ENCODE measurements around the gene RGS1. TPM values are rescaled to one million over a fixed set of nuclear protein-coding genes. Genes with fewer than 3 reads are reported as not detected.

The RGS1 gene
- total and polyA plus RNA-seq, 2 experiments from 2014 or later, result 0.12 TPM; not detected in 1

- H3K4me3 ChIP-seq, result no peak overlapping the region
- no peak for DNase-seq (ENCODE audit: low read depth in 1 of 2, low spot score in 1 of 2)
- H3K27me3 ChIP-seq, result no peaks in the 10 kb centered on the region
- H3K9me3 ChIP-seq (ENCODE audit: low read depth), result no peaks in the 10 kb centered on the region
- H3K36me3 ChIP-seq, result no peaks in the 10 kb centered on the region
- no peaks in the 10 kb centered on the region for H3K4me1 ChIP-seq (ENCODE audit: low read depth)
- no peak overlapping the region for H3K27ac ChIP-seq
- no peak for TF ChIP-seq CTCF (IDR thresholded peaks at IDR 0.05; ENCODE audit: low read depth, low read length)
Measured at GRCh38 chr1:192598589-192598988, 23.0 kb downstream of the RGS1 start.

DNA sequence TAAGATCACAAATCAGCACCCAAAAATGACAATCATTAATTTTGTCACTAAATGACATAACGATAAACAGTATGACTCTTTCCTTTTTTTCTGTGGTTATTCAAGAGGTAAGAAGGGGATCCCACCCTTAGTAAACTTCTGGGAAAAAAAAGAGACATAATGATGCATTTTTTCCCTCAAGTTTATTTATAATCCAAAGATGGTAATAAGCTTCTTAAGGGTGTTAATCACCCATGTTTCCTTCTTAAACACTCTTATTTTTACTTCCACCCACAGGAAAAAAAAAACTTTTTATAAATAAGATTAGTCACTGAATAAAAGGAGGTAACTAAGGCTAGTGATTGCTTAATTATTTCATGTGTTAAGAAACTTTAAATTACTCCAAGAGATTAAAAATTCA lies 24.7 kb downstream of the RGS1 start:
- Histone ChIP-seq H3K4me3 (no peak overlapping the region), H3K27me3 (no peaks in the 10 kb centered on the region), H3K27ac (no peak overlapping the region), H3K36me3 (no peaks in the 10 kb centered on the region), H3K9me3 (ENCODE audit: low read depth) (no peaks in the 10 kb centered on the region), H3K4me1 (ENCODE audit: low read depth) (no peaks in the 10 kb centered on the region)
- DNase-seq (ENCODE audit: low read depth in 1 of 2, low spot score in 1 of 2), result no peak
- TF ChIP-seq CTCF (IDR thresholded peaks at IDR 0.05; ENCODE audit: low read depth, low read length), result no peak

GRCh38 chr1:192601143-192601542 lies 25.6 kb downstream of the RGS1 start:
- TF ChIP-seq CTCF (IDR thresholded peaks at IDR 0.05; ENCODE audit: low read depth, low read length), result no peak
- DNase-seq (ENCODE audit: low read depth in 1 of 2, low spot score in 1 of 2), result no peak
- H3K4me3 ChIP-seq, result no peak overlapping the region
- no peaks in the 10 kb centered on the region for H3K27me3 ChIP-seq
- H3K27ac ChIP-seq, result no peak overlapping the region
- no peaks in the 10 kb centered on the region for H3K36me3 ChIP-seq
- no peaks in the 10 kb centered on the region for H3K4me1 ChIP-seq (ENCODE audit: low read depth)
- no peaks in the 10 kb centered on the region for H3K9me3 ChIP-seq (ENCODE audit: low read depth)

DNA sequence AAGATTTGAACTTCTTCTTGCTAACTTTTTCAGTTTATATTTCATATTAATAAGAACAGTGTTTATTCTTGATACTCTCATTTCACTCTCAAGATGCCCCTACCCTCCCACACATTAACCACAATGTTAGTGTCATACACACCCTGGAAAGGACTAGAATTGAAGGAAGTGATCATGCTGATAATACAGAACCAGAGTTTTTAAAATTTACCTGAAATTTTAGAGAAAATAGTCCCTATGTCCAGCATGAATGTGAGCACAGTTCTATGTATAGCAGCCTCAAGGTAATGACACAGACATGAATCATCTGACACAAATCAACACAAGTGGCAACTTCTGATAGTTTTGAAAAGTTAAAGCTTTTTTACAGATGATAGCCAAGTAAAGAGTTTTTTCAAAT lies 26.0 kb downstream of the RGS1 start:
- H3K27ac ChIP-seq, result no peak overlapping the region
- TF ChIP-seq CTCF (IDR thresholded peaks at IDR 0.05; ENCODE audit: low read depth, low read length), result no peak
- H3K4me3 ChIP-seq, result no peak overlapping the region

GRCh38 chr1:192602757-192603156 lies 27.2 kb downstream of the RGS1 start:
- no peaks in the 10 kb centered on the region for H3K4me1 ChIP-seq (ENCODE audit: low read depth)
- no peak overlapping the region for H3K27ac ChIP-seq
- no peaks in the 10 kb centered on the region for H3K36me3 ChIP-seq
- no peak overlapping the region for H3K4me3 ChIP-seq
- H3K27me3 ChIP-seq, result no peaks in the 10 kb centered on the region
- DNase-seq (ENCODE audit: low read depth in 1 of 2, low spot score in 1 of 2), result no peak
- no peaks in the 10 kb centered on the region for H3K9me3 ChIP-seq (ENCODE audit: low read depth)
- TF ChIP-seq CTCF (IDR thresholded peaks at IDR 0.05; ENCODE audit: low read depth, low read length), result no peak

More for the DNA sequence above, 26.0 kb downstream of the RGS1 start:
- H3K36me3 ChIP-seq, result no peaks in the 10 kb centered on the region
- DNase-seq (ENCODE audit: low read depth in 1 of 2, low spot score in 1 of 2), result no peak
- no peaks in the 10 kb centered on the region for H3K9me3 ChIP-seq (ENCODE audit: low read depth)
- H3K4me1 ChIP-seq (ENCODE audit: low read depth), result no peaks in the 10 kb centered on the region
- H3K27me3 ChIP-seq, result no peaks in the 10 kb centered on the region
